Activated CD4-positive, alpha-beta memory T cell treated with anti-CD3 and anti-CD28 coated beads for 36 hours (primary cell): Measurements from ENCODE around the gene IL9R. TPM values are rescaled to one million over a fixed set of nuclear protein-coding genes. Genes with fewer than 3 reads are reported as not detected.

Experiments used
- CTCF ChIA-PET: fragments of 350-600 bp; sonication (Branson Sonifier 250); formaldehyde crosslinking; loops from one replicate; lab custom pipeline; 2021; ENCODE audit warnings: antibody characterized with exemption, inconsistent platforms; lab: Charles Lee
- POLR2A ChIA-PET: fragments of 350-600 bp; sonication (Branson Sonifier 250); formaldehyde crosslinking; loops from one replicate; lab custom pipeline; 2021; ENCODE audit warnings: antibody characterized with exemption; lab: Charles Lee
- DNase-seq: peaks from one replicate; pipeline ENCODE4 v3.0.0-alpha.2; 2020
- H3K27ac Mint-ChIP-seq: one replicate; pipeline ENCODE4 v1.8.0; 2021; ENCODE audit warnings: mixed read lengths
- H3K27me3 Mint-ChIP-seq: one replicate; pipeline ENCODE4 v1.8.0; 2021; ENCODE audit warnings: mixed read lengths
- H3K36me3 Mint-ChIP-seq: one replicate; pipeline ENCODE4 v1.8.0; 2021; ENCODE audit warnings: mixed read lengths
- H3K4me1 Mint-ChIP-seq: one replicate; pipeline ENCODE4 v1.8.0; 2021; ENCODE audit warnings: low read depth, mixed read lengths
- H3K4me3 Mint-ChIP-seq: one replicate; pipeline ENCODE4 v1.8.0; 2021; ENCODE audit warnings: mild to moderate bottlenecking, mixed read lengths
- H3K9me3 Mint-ChIP-seq: one replicate; pipeline ENCODE4 v1.8.0; 2021; ENCODE audit warnings: mixed read lengths
- intact Hi-C: fragments of 100-400 bp; cut with micrococcal nuclease; formaldehyde crosslinking; loops from one replicate; pipeline ENCODE4 v1.15.1; 2023
- total RNA-seq, 2 experiments: library from RNA; stranded (reverse); gene quantifications; one replicate each; pipeline ENCODE4 v1.2.3, GENCODE V29; 2021

The IL9R gene
- 1 to 10 TPM; 2.7 to 4.1 TPM for total RNA-seq

DNA sequence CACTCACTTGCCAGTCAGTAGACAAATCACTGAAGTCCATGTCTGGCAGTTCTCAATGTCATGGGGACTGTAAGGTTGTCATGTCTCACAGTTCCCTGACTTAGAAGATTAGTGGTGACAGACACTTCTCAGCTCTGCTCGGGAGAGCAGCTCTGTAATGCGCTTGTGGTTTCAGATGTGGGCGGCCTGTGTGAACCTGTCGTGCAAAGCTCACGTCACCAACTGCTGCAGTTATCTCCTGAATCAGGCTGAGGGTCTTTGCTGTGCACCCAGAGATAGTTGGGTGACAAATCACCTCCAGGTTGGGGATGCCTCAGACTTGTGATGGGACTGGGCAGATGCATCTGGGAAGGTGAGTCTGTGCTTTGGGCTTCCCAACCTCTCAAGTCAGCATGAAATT lies at the start of gene IL9R:
Gene IL9R, plus strand, starts transcription at position 261 of the 400 bp plus-strand sequence. Its CDS starts 64 bp downstream, at position 325.
- ChIA-PET CTCF (no interaction called here), POLR2A (no interaction called here)
- Mint-ChIP-seq H3K27me3 (no peaks in the 10 kb centered on the region), H3K4me1 (peaks cover 36% of the 10 kb centered on the region), H3K9me3 (no peaks in the 10 kb centered on the region), H3K27ac (peak within 1 kb of the TSS; percentile 74), H3K36me3 (no peaks in the 10 kb centered on the region), H3K4me3 (peak within 1 kb of the TSS; percentile 38)
- DNase-seq = peak; percentile 74
- intact Hi-C loops = no loop called here

- no peak overlapping the region for H3K4me3 Mint-ChIP-seq
- no peak for DNase-seq
- H3K27me3 Mint-ChIP-seq = no peaks in the 10 kb centered on the region
- peaks cover 8% of the 10 kb centered on the region for H3K36me3 Mint-ChIP-seq
- H3K27ac Mint-ChIP-seq = no peak overlapping the region
- ChIA-PET POLR2A (no interaction called here), CTCF (no interaction called here)
- no peaks in the 10 kb centered on the region for H3K4me1 Mint-ChIP-seq
- no peaks in the 10 kb centered on the region for H3K9me3 Mint-ChIP-seq
- intact Hi-C loops = no loop called here
These were observed 48.4 kb upstream of the IL9R start for GRCh38 chrX:155949098-155949497.

DNA sequence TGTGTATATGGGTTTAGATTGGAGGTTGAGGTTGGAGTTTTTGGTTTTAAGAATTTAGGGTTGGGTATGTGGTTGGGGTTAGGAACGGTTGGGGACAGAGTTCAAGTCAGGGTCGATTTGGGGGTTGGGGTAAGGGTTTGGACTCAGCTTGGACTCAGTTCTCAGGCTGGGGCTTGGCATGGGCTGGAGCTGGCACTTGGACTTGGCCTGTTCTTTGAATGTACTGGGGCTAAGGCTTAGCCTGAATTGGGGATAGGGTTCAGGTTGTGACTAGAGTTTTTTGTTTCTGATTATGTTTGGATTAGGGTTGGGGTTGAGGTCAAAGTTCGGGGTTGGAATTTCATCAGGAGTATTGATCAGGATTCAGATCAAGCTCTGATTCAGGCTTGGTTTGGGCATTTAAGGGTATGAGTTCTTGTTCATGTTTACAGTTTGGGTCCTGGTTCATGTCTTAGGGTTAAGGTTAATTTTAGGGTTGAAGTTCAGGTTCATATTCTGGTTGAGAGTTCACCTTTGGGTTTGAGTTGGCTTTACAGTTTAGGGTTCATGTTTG lies 46.2 kb upstream of the IL9R start:
- POLR2A ChIA-PET = no interaction called here
- Mint-ChIP-seq H3K4me1 (no peaks in the 10 kb centered on the region), H3K4me3 (no peak overlapping the region), H3K27me3 (no peaks in the 10 kb centered on the region), H3K27ac (no peak overlapping the region), H3K9me3 (no peaks in the 10 kb centered on the region), H3K36me3 (no peaks in the 10 kb centered on the region)
- intact Hi-C loops = no loop called here
- no peak for DNase-seq
- CTCF ChIA-PET = no interaction called here

- H3K36me3 Mint-ChIP-seq = no peaks in the 10 kb centered on the region
- intact Hi-C loops = no loop called here
- no peak for DNase-seq
- no peak overlapping the region for H3K4me3 Mint-ChIP-seq
- no peak overlapping the region for H3K27ac Mint-ChIP-seq
- ChIA-PET CTCF (no interaction called here), POLR2A (no interaction called here)
- no peaks in the 10 kb centered on the region for H3K4me1 Mint-ChIP-seq
- H3K9me3 Mint-ChIP-seq = no peaks in the 10 kb centered on the region
- H3K27me3 Mint-ChIP-seq = no peaks in the 10 kb centered on the region
These were observed 44.4 kb upstream of the IL9R start for GRCh38 chrX:155953055-155953454.

DNA sequence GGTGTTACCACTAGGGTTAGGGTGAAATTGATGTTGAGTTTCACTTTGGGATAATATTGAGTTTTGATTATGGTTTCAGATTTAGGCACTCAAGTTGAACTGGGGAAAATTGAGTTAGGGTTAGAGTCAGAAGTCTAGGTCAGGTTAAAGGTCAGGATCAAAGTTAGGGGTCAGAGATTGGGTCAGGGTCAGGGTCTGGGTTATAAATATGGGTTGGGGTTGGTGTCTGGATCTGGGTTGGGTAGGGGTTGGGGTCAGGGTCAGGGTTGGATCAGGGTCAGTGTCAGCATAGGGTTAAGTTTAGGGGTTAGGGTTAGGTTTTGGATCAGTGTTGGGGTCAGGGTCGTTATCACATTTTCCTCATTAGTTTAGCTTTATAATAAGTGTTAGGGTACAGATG lies 42.7 kb upstream of the IL9R start:
- no peaks in the 10 kb centered on the region for H3K9me3 Mint-ChIP-seq
- POLR2A ChIA-PET = no interaction called here

GRCh38 chrX:155956099-155956498 lies 41.4 kb upstream of the IL9R start:
- H3K4me3 Mint-ChIP-seq = no peak overlapping the region
- no peaks in the 10 kb centered on the region for H3K4me1 Mint-ChIP-seq
- intact Hi-C loops = no loop called here
- no peaks in the 10 kb centered on the region for H3K36me3 Mint-ChIP-seq
- POLR2A ChIA-PET = no interaction called here
- CTCF ChIA-PET = no interaction called here
- no peak overlapping the region for H3K27ac Mint-ChIP-seq
- no peaks in the 10 kb centered on the region for H3K27me3 Mint-ChIP-seq
- no peaks in the 10 kb centered on the region for H3K9me3 Mint-ChIP-seq
- DNase-seq = no peak

More for the DNA sequence above, 42.7 kb upstream of the IL9R start:
- CTCF ChIA-PET = no interaction called here
- Mint-ChIP-seq H3K27ac (no peak overlapping the region), H3K4me3 (no peak overlapping the region), H3K36me3 (no peaks in the 10 kb centered on the region), H3K4me1 (no peaks in the 10 kb centered on the region), H3K27me3 (no peaks in the 10 kb centered on the region)
- intact Hi-C loops = no loop called here
- DNase-seq = no peak

DNA sequence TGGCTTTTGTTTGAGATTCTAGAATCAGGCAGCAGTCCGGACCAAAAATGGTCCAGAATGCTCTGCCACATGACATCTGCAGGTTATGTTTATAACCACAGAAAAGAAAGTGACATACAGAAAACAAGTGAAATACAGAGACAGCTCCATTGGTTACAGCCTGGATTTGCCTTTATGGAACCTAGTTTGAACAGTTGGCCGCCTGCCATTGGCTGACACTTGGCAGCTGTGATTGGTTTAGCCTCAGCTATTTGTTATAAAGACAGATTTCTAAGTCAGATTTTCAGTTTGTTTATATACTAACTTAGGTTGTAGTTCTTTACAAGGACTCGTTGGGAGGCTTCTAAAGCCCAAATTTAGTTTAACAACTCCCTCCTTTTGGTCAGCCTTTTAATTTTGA lies 40.8 kb upstream of the IL9R start:
- ChIA-PET CTCF (no interaction called here), POLR2A (no interaction called here)
- no peak for DNase-seq
- Mint-ChIP-seq H3K36me3 (no peaks in the 10 kb centered on the region), H3K4me3 (no peak overlapping the region), H3K27ac (no peak overlapping the region), H3K9me3 (no peaks in the 10 kb centered on the region), H3K4me1 (no peaks in the 10 kb centered on the region), H3K27me3 (peaks cover under 1% of the 10 kb centered on the region)
- intact Hi-C loops = no loop called here

- Mint-ChIP-seq H3K27ac (no peak overlapping the region), H3K4me1 (no peaks in the 10 kb centered on the region), H3K9me3 (no peaks in the 10 kb centered on the region), H3K4me3 (no peak overlapping the region), H3K36me3 (no peaks in the 10 kb centered on the region), H3K27me3 (peaks cover 4% of the 10 kb centered on the region)
- ChIA-PET POLR2A (no interaction called here), CTCF (no interaction called here)
- DNase-seq = no peak
- intact Hi-C loops = no loop called here
These were observed 39.7 kb upstream of the IL9R start for GRCh38 chrX:155957843-155958242.

GRCh38 chrX:155959018-155959587 lies 38.4 kb upstream of the IL9R start:
- CTCF ChIA-PET = no interaction called here
- DNase-seq = no peak
- H3K27ac Mint-ChIP-seq = no peak overlapping the region
- POLR2A ChIA-PET = no interaction called here
- peaks cover 4% of the 10 kb centered on the region for H3K36me3 Mint-ChIP-seq
- H3K27me3 Mint-ChIP-seq = peaks cover 4% of the 10 kb centered on the region
- no peak overlapping the region for H3K4me3 Mint-ChIP-seq
- peaks cover 7% of the 10 kb centered on the region for H3K9me3 Mint-ChIP-seq
- intact Hi-C loops = no loop called here
- H3K4me1 Mint-ChIP-seq = no peaks in the 10 kb centered on the region

DNA sequence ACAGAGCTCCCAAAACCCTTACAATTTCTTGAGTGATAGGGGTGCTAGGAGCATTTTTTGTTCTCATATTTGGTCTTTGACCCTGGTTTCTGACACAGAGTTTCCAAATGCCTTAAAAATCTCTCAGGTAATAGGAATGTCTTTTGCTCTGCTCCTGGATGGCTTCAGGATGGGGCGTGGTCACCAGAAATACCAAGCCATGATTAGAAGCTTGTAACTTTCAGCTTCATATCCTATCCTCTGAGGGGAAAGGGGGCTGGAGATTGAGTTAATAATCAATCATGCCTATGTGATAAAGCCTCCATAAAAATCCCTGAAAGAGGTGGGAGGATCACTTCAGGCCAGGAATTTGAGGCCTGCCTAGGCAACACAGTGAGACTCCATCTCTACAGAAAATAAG lies 34.6 kb upstream of the IL9R start:
- CTCF ChIA-PET = no interaction called here

GRCh38 chrX:155966876-155967275 lies 30.6 kb upstream of the IL9R start:
- Mint-ChIP-seq H3K36me3 (peaks cover 7% of the 10 kb centered on the region), H3K27ac (no peak overlapping the region), H3K4me1 (peaks cover 7% of the 10 kb centered on the region), H3K9me3 (peaks cover 37% of the 10 kb centered on the region), H3K4me3 (no peak overlapping the region), H3K27me3 (peaks cover 25% of the 10 kb centered on the region)
- peak; percentile 45 for DNase-seq
- intact Hi-C loops = no loop called here
- CTCF ChIA-PET = no interaction called here
- POLR2A ChIA-PET = no interaction called here

More for the DNA sequence above, 34.6 kb upstream of the IL9R start:
- POLR2A ChIA-PET = no interaction called here
- Mint-ChIP-seq H3K4me3 (no peak overlapping the region), H3K9me3 (peaks cover 18% of the 10 kb centered on the region), H3K4me1 (no peaks in the 10 kb centered on the region), H3K27me3 (peaks cover 6% of the 10 kb centered on the region), H3K27ac (no peak overlapping the region), H3K36me3 (peaks cover 7% of the 10 kb centered on the region)
- DNase-seq = no peak
- intact Hi-C loops = no loop called here

- CTCF ChIA-PET = no interaction called here
- no peak overlapping the region for H3K4me3 Mint-ChIP-seq
- H3K9me3 Mint-ChIP-seq = peaks cover 37% of the 10 kb centered on the region
- H3K4me1 Mint-ChIP-seq = peaks cover 7% of the 10 kb centered on the region
- POLR2A ChIA-PET = no interaction called here
- peaks cover 7% of the 10 kb centered on the region for H3K36me3 Mint-ChIP-seq
- H3K27me3 Mint-ChIP-seq = peaks cover 26% of the 10 kb centered on the region
- DNase-seq = no peak
- intact Hi-C loops = no loop called here
- no peak overlapping the region for H3K27ac Mint-ChIP-seq
These were observed 29.7 kb upstream of the IL9R start for GRCh38 chrX:155967653-155968325.

DNA sequence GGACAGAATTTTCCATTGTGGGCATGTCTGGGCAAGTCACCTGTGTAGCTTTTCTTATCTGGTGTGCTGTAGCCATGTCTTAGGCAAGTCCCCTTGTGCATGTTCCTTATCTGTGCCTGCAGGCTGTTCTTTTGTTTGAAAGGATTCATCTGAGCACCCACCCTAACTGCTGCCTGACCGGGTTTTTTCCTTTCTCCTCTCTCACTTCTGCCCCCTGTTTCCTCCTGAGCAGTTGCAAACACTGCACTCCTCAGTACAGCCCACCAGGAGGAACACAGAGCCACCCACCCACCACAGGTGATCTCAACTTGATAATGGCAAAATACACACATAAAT lies 29.2 kb upstream of the IL9R start:
- no peak overlapping the region for H3K4me3 Mint-ChIP-seq
- CTCF ChIA-PET = no interaction called here
- H3K27me3 Mint-ChIP-seq = peaks cover 26% of the 10 kb centered on the region
- no peak overlapping the region for H3K27ac Mint-ChIP-seq
- H3K36me3 Mint-ChIP-seq = peaks cover 7% of the 10 kb centered on the region
- no peak for DNase-seq
- peaks cover 37% of the 10 kb centered on the region for H3K9me3 Mint-ChIP-seq
- intact Hi-C loops = no loop called here
- POLR2A ChIA-PET = no interaction called here
- H3K4me1 Mint-ChIP-seq = peaks cover 7% of the 10 kb centered on the region
